ENCODE data around the gene NPR1.

Gene NPR1

GRCh38 chr1:153633161-153633753 lies 45.2 kb upstream of the NPR1 start:
- DNase-seq: no peak
- in situ Hi-C loops (cut with HindIII; ENCODE audit: low pct_ligation_motif_present, low sequenced_read_pairs): no loop called here
- H3K27me3 ChIP-seq (replicated peaks): no peaks in the 10 kb centered on the region
- no peak for TF ChIP-seq CTCF (IDR thresholded peaks at IDR 0.05; ENCODE audit: low read depth, low read length, missing control alignments)
- peak overlapping the region; percentile 41 for H3K4me3 ChIP-seq (ENCODE audit: low read depth, low read length)
- peaks cover 20% of the 10 kb centered on the region for H3K36me3 ChIP-seq (replicated peaks)
- peak overlapping the region; percentile 98 for H3K27ac ChIP-seq

- no peak for TF ChIP-seq CTCF (IDR thresholded peaks at IDR 0.05; ENCODE audit: low read depth, low read length, missing control alignments)
- Histone ChIP-seq H3K27me3 (replicated peaks) (no peaks in the 10 kb centered on the region), H3K36me3 (replicated peaks) (peaks cover 26% of the 10 kb centered on the region), H3K4me3 (ENCODE audit: low read depth, low read length) (peak within 1 kb of the TSS; percentile 99), H3K27ac (peak within 1 kb of the TSS; percentile 98)
- in situ Hi-C loops (cut with HindIII; ENCODE audit: low pct_ligation_motif_present, low sequenced_read_pairs): no loop called here
- peak; percentile 97 for DNase-seq
Observed at GRCh38 chr1:153633754-153634665, 44.5 kb upstream of the NPR1 start, which contains the start of gene CHTOP. Gene CHTOP (plus strand): TSS chr1:153634066. CDS start chr1:153636589, 2,523 bp downstream.

GRCh38 chr1:153635872-153636271 lies 42.6 kb upstream of the NPR1 start:
- in situ Hi-C loops (cut with HindIII; ENCODE audit: low pct_ligation_motif_present, low sequenced_read_pairs): no loop called here
- TF ChIP-seq CTCF (IDR thresholded peaks at IDR 0.05; ENCODE audit: low read depth, low read length, missing control alignments): no peak
- Histone ChIP-seq H3K27me3 (replicated peaks) (no peaks in the 10 kb centered on the region), H3K36me3 (replicated peaks) (peaks cover 44% of the 10 kb centered on the region), H3K27ac (no peak overlapping the region), H3K4me3 (ENCODE audit: low read depth, low read length) (no peak overlapping the region)
- no peak for DNase-seq

- no peak for DNase-seq
- H3K4me3 ChIP-seq (ENCODE audit: low read depth, low read length): no peak overlapping the region
- no peak overlapping the region for H3K27ac ChIP-seq
- H3K36me3 ChIP-seq (replicated peaks): peaks cover 48% of the 10 kb centered on the region
- H3K27me3 ChIP-seq (replicated peaks): no peaks in the 10 kb centered on the region
- in situ Hi-C loops (cut with HindIII; ENCODE audit: low pct_ligation_motif_present, low sequenced_read_pairs): no loop called here
- no peak for TF ChIP-seq CTCF (IDR thresholded peaks at IDR 0.05; ENCODE audit: low read depth, low read length, missing control alignments)
Observed at GRCh38 chr1:153636312-153636711, 42.2 kb upstream of the NPR1 start.

- Histone ChIP-seq H3K27me3 (replicated peaks) (no peaks in the 10 kb centered on the region), H3K27ac (no peak overlapping the region), H3K4me3 (ENCODE audit: low read depth, low read length) (no peak overlapping the region), H3K36me3 (replicated peaks) (peaks cover 68% of the 10 kb centered on the region)
- DNase-seq: no peak
- in situ Hi-C loops (cut with HindIII; ENCODE audit: low pct_ligation_motif_present, low sequenced_read_pairs): no loop called here
- TF ChIP-seq CTCF (IDR thresholded peaks at IDR 0.05; ENCODE audit: low read depth, low read length, missing control alignments): no peak
Observed at GRCh38 chr1:153638261-153638660, 40.2 kb upstream of the NPR1 start.
